Forelimb muscle (tissue), 1 donor: ENCODE data around the gene OR9A2. TPM values are rescaled to one million over a fixed set of nuclear protein-coding genes. Genes with fewer than 3 reads are reported as not detected.
"Not testable (repeated sequence)": the region's sequence is repeated elsewhere in the genome, so short reads cannot be mapped to it uniquely, and the experiment has no call there.

ENCODE experiments used
- DNase-seq: peaks from one replicate; pipeline ENCODE4 v3.0.0-alpha.2; 2013; ENCODE audit warnings: low read depth
- polyA plus RNA-seq: library from polyadenylated mRNA; unstranded; fragments of 120-200 nt; gene quantifications from one replicate; pipeline ENCODE4 v1.2.1, GENCODE V29; 2013; ENCODE audit not compliant: insufficient read length

The OR9A2 gene
- polyA plus RNA-seq, 1 donor, result not detected

GRCh38 chr7:143018931-143019330 lies 8.0 kb downstream of the OR9A2 start:
- no peak for DNase-seq

GRCh38 chr7:143016996-143017395 lies 9.9 kb downstream of the OR9A2 start:
- DNase-seq, result no peak

GRCh38 chr7:143015926-143016490 lies 10.9 kb downstream of the OR9A2 start:
- DNase-seq, result no peak

DNA sequence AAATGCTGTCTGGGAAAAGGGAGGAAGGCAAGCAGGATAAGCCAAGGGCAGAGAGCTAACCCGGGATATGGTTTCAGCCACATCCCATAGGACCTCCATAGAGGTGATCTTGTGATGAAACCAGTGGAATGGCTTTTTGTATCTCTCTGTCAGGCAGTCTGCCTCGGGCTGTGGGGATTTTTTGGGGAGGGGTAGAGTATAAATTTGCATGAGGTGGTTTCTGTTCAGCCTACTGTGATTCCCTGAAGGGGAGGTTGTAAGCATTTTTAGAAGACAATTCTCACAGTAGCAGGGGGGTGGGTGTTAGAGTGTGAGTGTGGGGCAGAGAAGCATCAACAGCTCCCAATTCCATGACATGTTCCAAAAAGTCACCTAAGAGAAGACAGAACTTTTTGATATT lies 11.8 kb downstream of the OR9A2 start:
- DNase-seq, result no peak

- peak; percentile 41 for DNase-seq
These were observed 13.0 kb downstream of the OR9A2 start for GRCh38 chr7:143013893-143014292.

DNA sequence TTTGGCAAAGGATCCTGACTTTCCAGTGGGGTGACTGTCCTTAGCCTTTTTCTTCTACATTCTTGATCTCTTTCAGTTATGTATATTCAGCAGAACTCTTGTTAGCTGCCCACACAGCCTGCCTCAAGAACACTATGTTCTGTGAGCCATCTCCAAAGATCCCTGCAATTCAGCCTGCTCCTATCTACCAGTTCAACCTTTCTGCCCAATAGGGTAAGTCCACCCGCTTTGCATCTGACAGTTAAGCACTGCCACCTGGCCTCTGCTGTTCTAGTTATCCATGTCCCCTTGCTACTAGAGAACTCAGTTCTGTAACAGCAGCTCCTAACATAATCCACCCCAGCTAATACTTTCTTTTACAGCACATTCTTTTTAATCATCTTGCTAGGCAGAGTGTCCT lies 13.5 kb downstream of the OR9A2 start:
- no peak for DNase-seq

DNA sequence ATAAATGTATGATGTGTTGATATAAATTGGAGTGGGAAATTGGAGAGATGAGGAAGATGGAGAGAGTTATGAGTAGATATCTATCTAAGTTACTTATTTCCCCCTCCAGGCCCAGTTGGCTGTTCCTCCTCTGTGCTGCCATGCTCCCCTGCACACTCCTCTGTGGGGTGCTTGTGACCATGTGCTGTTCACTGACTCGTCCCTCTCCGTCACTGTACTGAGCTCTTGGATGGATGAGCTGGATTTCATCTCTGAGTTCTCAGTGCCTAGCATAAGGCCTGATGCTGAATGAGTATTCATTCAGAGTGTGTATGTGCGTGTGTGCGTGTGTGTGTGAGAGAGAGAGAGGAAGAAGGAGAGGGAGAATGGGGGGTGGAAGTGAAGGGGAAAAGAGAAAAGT lies 14.5 kb downstream of the OR9A2 start:
- no peak for DNase-seq

- no peak for DNase-seq
These were observed 14.9 kb downstream of the OR9A2 start for GRCh38 chr7:143012001-143012400.

DNA sequence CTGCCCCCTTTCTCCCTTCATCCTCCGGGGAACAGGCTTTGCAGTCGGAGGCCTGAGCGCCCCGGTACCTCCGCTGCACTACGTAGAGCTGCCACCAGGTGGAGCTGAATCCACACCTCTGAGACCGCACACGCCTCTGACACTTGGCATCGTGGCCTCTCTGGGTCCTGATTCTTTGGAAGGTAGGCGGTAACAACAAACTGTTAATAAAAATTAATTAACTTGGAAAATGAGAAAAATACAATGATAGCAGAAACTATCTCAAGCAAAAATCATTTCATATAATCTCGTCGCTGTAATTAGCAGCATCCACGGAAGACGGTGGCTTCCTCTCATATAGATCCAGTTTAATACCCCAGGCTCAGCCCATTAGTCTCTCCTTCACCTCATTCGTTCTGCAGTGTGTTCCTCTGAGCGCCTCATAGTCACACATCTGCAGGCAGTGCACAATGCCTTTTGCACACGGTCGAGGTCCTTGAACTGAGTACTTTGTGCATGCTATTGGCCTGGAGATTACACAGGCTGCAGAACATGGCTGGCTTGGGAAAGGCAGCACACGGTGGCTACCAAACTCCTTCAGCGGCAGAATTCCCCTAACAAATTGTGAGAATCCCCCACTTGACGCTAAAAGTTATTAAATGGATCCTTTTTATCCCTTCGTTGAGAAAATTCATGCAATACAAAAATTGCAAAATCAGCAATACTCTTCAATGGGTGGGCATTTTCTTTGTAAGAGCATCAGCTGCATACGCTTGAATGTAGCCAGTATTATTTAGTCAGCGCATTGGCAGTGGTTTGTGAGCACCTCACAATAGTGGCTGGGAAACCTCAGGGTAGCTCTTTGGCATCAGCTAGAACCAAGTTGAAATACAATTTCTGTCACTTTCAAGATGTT lies 18.7 kb downstream of the OR9A2 start:
- DNase-seq, result peak; percentile 40

- no peak for DNase-seq
These were observed 21.2 kb downstream of the OR9A2 start for GRCh38 chr7:143005632-143006260.

GRCh38 chr7:143003393-143004051 lies 23.4 kb downstream of the OR9A2 start:
- no peak for DNase-seq

DNA sequence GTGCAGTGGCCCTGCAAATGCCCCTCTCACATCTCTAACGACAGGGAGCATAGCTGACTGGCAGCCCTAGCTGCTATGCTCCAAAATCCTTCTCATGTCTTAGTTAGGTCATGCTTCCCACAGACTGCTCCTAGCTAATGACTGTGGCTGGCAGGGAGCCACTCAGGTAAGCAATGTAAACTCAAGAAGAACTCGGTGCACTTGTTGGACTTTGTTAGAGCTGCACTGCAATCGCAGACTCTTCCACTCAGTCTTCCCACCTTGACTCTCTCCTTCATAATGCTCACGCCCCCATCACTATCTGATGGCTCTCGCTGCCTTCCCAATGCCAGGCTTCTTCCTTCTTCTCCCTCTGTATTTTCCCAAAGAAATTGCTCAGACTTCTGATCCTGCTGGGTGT lies 24.0 kb downstream of the OR9A2 start:
- DNase-seq, result no peak

- DNase-seq, result no peak
These were observed 24.8 kb downstream of the OR9A2 start for GRCh38 chr7:143002106-143002505.

- DNase-seq, result no peak
These were observed 26.3 kb downstream of the OR9A2 start for GRCh38 chr7:143000648-143001047.

GRCh38 chr7:142999793-143000192 lies 27.1 kb downstream of the OR9A2 start:
- no peak for DNase-seq

DNA sequence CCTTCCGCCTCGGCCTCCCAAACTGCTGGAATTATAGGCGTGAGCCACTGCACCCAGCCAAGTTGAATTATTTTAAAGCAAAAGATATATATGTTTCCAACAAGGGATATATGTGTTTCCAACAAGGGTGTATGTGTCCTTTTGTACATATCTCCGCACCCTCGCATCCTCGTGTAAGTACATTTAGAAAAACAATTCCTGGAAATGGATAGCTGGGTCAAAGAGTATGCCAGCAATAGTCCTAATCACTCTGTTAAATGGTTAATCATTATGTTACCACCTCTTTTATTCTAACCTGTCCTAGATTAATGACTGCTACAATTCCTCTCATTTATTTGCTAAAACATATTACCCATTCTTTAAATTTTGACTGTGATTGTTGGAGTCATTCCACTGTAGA lies 28.0 kb downstream of the OR9A2 start:
- no peak for DNase-seq

DNA sequence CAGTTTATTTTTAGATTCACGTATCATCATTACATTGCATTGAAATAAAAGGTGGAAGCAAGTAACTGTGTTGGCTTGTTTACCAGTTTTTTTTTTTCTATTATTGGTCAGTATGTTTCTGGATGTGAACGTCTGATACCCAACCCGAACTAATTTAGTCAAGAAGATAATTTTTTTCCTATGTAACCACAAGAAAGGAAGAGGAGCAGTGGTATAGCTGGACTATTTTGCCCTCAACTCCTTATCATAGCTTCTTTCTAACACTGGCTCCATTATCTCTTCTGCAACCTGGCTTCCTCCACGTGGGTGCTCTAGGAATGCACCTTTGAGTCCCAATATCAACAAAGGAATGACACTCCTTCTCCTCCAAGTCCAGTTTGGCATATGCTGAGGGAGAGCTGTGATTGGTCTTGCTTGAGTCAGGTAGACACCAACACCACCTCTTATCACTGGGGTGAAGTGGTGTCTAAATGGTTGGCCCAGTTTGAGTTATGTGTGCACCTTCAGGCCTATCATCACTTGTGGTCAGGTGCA lies 29.4 kb downstream of the OR9A2 start:
- no peak for DNase-seq

DNA sequence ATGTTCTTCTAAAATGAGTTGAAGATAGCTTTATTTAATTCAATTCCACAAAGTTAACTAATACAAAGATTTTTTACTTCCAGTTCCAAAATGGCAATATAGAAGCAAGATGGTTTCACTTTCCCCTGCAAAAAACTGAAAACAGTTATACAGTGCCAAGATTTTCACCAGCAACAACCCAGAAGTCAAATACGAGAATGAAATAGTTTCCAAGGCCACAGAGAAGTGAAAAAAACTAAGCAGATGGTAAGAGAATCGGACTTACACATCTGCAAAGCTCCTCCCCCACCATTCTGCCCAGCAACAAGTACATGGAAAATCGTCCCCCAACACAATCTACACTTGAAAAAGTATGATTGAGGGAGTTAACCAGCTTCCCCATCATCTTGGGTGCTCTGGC lies 34.5 kb downstream of the OR9A2 start:
- no peak for DNase-seq

DNA sequence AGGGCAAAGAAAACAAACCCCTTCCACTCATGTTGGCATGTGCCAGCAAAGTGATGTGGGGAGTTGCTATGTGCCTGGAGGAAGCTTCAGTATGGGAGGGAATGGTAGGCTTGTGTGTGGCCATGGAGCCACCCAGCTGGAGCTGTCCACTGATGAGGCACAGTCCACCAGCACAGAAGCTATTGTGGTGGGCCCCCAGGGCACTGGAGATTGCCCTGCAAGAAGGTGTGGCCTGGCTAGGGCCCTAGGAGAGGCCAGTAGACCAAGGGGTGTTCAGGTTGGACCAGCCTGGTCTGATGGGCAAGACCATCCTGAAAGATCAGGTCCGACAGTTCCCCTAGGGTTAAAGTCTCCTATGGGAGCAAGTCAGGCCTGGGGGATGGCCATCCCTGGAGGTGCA lies 42.6 kb downstream of the OR9A2 start:
- DNase-seq, result no peak

- DNase-seq, result no peak
These were observed 43.1 kb downstream of the OR9A2 start for GRCh38 chr7:142983825-142984224.

DNA sequence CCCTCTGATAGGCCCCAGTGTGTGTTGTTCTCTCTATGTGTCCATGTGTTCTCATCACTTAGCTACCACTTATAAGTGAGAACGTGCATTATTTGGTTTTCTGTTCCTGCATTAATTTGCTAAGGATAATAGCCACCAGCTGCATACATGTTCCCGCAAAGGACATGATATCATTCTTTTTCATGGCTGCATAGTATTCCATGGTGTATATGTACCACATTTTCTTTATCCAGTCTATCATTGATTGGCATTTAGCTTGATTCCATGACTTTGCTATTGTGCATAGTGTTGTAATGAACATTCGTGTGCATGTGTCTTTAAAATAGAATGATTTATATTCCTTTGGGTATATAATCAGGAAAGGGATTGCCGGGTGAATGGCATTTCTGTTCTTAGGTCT lies 48.5 kb downstream of the OR9A2 start:
- DNase-seq, result not testable (repeated sequence)
